ENCODE measurements around the gene ANKRD44. TPM values are rescaled to one million over a fixed set of nuclear protein-coding genes. Genes with fewer than 3 reads are reported as not detected.

ANKRD44 gene
- total RNA-seq, 1 donor from 2014 or later: 14.2 TPM

- TF ChIP-seq, protein P1, sequence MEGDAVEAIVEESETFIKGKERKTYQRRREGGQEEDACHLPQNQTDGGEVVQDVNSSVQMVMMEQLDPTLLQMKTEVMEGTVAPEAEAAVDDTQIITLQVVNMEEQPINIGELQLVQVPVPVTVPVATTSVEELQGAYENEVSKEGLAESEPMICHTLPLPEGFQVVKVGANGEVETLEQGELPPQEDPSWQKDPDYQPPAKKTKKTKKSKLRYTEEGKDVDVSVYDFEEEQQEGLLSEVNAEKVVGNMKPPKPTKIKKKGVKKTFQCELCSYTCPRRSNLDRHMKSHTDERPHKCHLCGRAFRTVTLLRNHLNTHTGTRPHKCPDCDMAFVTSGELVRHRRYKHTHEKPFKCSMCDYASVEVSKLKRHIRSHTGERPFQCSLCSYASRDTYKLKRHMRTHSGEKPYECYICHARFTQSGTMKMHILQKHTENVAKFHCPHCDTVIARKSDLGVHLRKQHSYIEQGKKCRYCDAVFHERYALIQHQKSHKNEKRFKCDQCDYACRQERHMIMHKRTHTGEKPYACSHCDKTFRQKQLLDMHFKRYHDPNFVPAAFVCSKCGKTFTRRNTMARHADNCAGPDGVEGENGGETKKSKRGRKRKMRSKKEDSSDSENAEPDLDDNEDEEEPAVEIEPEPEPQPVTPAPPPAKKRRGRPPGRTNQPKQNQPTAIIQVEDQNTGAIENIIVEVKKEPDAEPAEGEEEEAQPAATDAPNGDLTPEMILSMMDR (conservative IDR thresholded peaks at IDR 0.05): no peak
- Mint-ChIP-seq H3K4me3 (no peak overlapping the region), H3K36me3 (no peaks in the 10 kb centered on the region), H3K9me3 (no peaks in the 10 kb centered on the region), H3K4me1 (ENCODE audit: unreplicated experiment) (no peaks in the 10 kb centered on the region), H3K27me3 (no peaks in the 10 kb centered on the region), H3K27ac (no peak overlapping the region)
- no peak for DNase-seq (ENCODE audit: extremely low spot score, unreplicated experiment)
Measured at GRCh38 chr2:197128126-197128525, 182.5 kb downstream of the ANKRD44 start.

DNA sequence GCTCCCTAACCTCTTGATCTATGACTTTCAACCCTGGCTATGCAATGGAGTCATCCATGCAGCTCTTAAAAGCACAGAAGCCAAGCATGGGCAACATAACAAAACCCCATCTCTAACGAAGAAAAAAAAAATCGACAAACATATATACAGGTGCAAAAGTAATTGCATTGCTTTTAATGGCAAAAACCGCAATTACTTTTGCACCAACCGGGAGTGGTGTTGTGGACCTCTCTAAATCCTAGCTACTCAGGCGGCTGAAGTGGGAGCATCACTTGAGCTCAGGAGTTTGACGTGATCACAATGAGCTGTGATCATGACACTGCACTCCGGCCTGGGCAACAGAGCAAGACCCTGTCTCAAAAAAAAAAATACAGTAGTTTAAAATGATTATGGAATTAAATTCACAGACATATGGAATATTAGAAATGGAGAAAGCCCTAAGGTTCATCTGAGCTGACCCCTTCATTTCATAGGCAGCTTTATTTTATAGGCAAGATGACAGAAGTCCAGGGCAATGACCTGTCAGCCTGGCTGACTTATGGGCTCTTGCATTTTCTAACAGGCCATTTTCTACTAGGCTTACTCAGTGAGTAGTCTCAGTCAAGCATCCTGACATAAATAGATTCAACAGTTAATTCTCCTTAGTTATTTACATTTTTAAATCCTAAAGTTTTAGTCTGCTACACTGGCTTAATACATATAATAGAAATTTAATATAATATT is 183.8 kb downstream of the ANKRD44 start:
- TF ChIP-seq, protein P1 (conservative IDR thresholded peaks at IDR 0.05): no peak
- H3K36me3 Mint-ChIP-seq: no peaks in the 10 kb centered on the region
- no peaks in the 10 kb centered on the region for H3K27me3 Mint-ChIP-seq
- H3K9me3 Mint-ChIP-seq: no peaks in the 10 kb centered on the region
- no peaks in the 10 kb centered on the region for H3K4me1 Mint-ChIP-seq (ENCODE audit: unreplicated experiment)
- H3K27ac Mint-ChIP-seq: no peak overlapping the region
- no peak for DNase-seq (ENCODE audit: extremely low spot score, unreplicated experiment)
- no peak overlapping the region for H3K4me3 Mint-ChIP-seq

GRCh38 chr2:197124639-197125390 is 185.8 kb downstream of the ANKRD44 start:
- H3K4me3 Mint-ChIP-seq: no peak overlapping the region
- TF ChIP-seq, protein P1 (conservative IDR thresholded peaks at IDR 0.05): no peak
- DNase-seq (ENCODE audit: extremely low spot score, unreplicated experiment): no peak
- no peaks in the 10 kb centered on the region for H3K27me3 Mint-ChIP-seq
- no peaks in the 10 kb centered on the region for H3K4me1 Mint-ChIP-seq (ENCODE audit: unreplicated experiment)
- H3K9me3 Mint-ChIP-seq: no peaks in the 10 kb centered on the region
- no peak overlapping the region for H3K27ac Mint-ChIP-seq
- no peaks in the 10 kb centered on the region for H3K36me3 Mint-ChIP-seq

DNA sequence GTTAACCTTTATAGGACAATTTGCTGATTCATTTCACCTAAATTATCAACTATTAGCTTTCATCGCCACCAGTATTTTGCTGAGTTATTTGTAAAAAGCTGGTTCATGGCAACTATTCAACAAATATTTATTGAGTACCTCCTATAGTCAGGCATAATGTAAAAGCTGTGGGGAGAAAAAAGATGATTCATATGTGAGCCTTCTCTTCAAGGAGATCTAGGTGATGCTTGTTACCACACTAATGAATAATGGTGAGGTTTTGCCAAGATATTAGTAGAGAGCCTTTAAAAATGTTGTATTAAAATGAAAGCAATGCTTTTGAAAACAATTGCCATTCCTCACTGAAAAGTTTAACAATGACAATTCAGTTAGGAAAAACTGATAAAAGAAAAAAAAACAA is 187.8 kb downstream of the ANKRD44 start:
- Mint-ChIP-seq H3K27me3 (no peaks in the 10 kb centered on the region), H3K36me3 (no peaks in the 10 kb centered on the region), H3K27ac (no peak overlapping the region), H3K9me3 (no peaks in the 10 kb centered on the region), H3K4me1 (ENCODE audit: unreplicated experiment) (no peaks in the 10 kb centered on the region), H3K4me3 (no peak overlapping the region)
- TF ChIP-seq, protein P1 (conservative IDR thresholded peaks at IDR 0.05): no peak
- no peak for DNase-seq (ENCODE audit: extremely low spot score, unreplicated experiment)

GRCh38 chr2:197121756-197122385 is 188.7 kb downstream of the ANKRD44 start:
- Mint-ChIP-seq H3K36me3 (no peaks in the 10 kb centered on the region), H3K4me3 (no peak overlapping the region), H3K9me3 (no peaks in the 10 kb centered on the region), H3K4me1 (ENCODE audit: unreplicated experiment) (no peaks in the 10 kb centered on the region), H3K27ac (no peak overlapping the region), H3K27me3 (no peaks in the 10 kb centered on the region)
- TF ChIP-seq, protein P1 (conservative IDR thresholded peaks at IDR 0.05): no peak
- no peak for DNase-seq (ENCODE audit: extremely low spot score, unreplicated experiment)
